Transverse colon (tissue), 4 donors: Measurements from ENCODE around the gene FGD5.

ENCODE experiments used
- CTCF ChIP-seq, 5 experiments: fragments of 200-600 bp in 3 of 5; fragments of 450-650 bp in 2 of 5; sonication (generic) in 3 of 5; IDR thresholded peaks; 1 replicate in 2 of 5; 2 replicates in 3 of 5; pipeline ENCODE4 v1.5.1; 2016 to 2017; ENCODE audit warnings: antibody characterized with exemption in 5 of 5, inconsistent platforms in 3 of 5, mild to moderate bottlenecking in 2 of 5, moderate library complexity in 1 of 5
- POLR2AphosphoS5 ChIP-seq, 3 donors: sonication (generic); formaldehyde crosslinking; IDR thresholded peaks; one replicate each; pipeline ENCODE4 v1.6.1; 2016; ENCODE audit warnings: antibody characterized with exemption in 3 of 3

- TF ChIP-seq CTCF (IDR thresholded peaks at IDR 0.05) = no peak
- no peak for TF ChIP-seq POLR2AphosphoS5 (IDR thresholded peaks at IDR 0.05)
These were observed 64.5 kb downstream of the FGD5 start for GRCh38 chr3:14883226-14883625.
